Fibroblast of peridontal ligament (primary cell): ENCODE measurements around the gene HSD3B2.
"Not testable (repeated sequence)": the region's sequence is repeated elsewhere in the genome, so short reads cannot be mapped to it uniquely, and the experiment has no call there.

Source experiments
- DNase-seq: peaks from one replicate; pipeline ENCODE4 v3.0.0-alpha.2; 2010; ENCODE audit errors: extremely low read depth

Gene HSD3B2

GRCh38 chr1:119414950-119415349 lies at the start of gene HSD3B2:
HSD3B2 (plus strand) TSS chr1:119415150; CDS start chr1:119415420, 270 bp downstream.
- no peak for DNase-seq

GRCh38 chr1:119366424-119366823 lies 48.5 kb upstream of the HSD3B2 start:
- no peak for DNase-seq

- peak; percentile 72 for DNase-seq
Measured at GRCh38 chr1:119367432-119368124, 47.4 kb upstream of the HSD3B2 start.

- DNase-seq = no peak
Measured at GRCh38 chr1:119368554-119368953, 46.4 kb upstream of the HSD3B2 start, which contains the start of gene HAO2. HAO2 (plus strand) TSS chr1:119368785; CDS start chr1:119381086, 12,301 bp downstream.

- DNase-seq = no peak
Measured at GRCh38 chr1:119370748-119371147, 44.2 kb upstream of the HSD3B2 start.

- no peak for DNase-seq
Measured at GRCh38 chr1:119371815-119372214, 43.1 kb upstream of the HSD3B2 start.

GRCh38 chr1:119372503-119373086 lies 42.4 kb upstream of the HSD3B2 start:
- DNase-seq = peak; percentile 9

- no peak for DNase-seq
Measured at GRCh38 chr1:119373465-119373864, 41.5 kb upstream of the HSD3B2 start.

- DNase-seq = no peak
Measured at GRCh38 chr1:119374208-119374874, 40.6 kb upstream of the HSD3B2 start.

GRCh38 chr1:119375366-119375765 lies 39.6 kb upstream of the HSD3B2 start:
- DNase-seq = no peak

- DNase-seq = no peak
Measured at GRCh38 chr1:119376594-119376993, 38.4 kb upstream of the HSD3B2 start.

GRCh38 chr1:119377594-119377993 lies 37.4 kb upstream of the HSD3B2 start:
- DNase-seq = not testable (repeated sequence)

GRCh38 chr1:119379117-119379516 lies 35.8 kb upstream of the HSD3B2 start:
- no peak for DNase-seq

GRCh38 chr1:119380304-119380703 lies 34.6 kb upstream of the HSD3B2 start:
- DNase-seq = no peak

GRCh38 chr1:119380983-119381662 lies 33.8 kb upstream of the HSD3B2 start:
- no peak for DNase-seq

GRCh38 chr1:119384591-119384990 lies 30.4 kb upstream of the HSD3B2 start:
- DNase-seq = no peak

GRCh38 chr1:119385650-119386049 lies 29.3 kb upstream of the HSD3B2 start:
- no peak for DNase-seq

- no peak for DNase-seq
Measured at GRCh38 chr1:119387858-119388257, 27.1 kb upstream of the HSD3B2 start.

- no peak for DNase-seq
Measured at GRCh38 chr1:119388450-119388849, 26.5 kb upstream of the HSD3B2 start.

- DNase-seq = no peak
Measured at GRCh38 chr1:119390526-119390925, 24.4 kb upstream of the HSD3B2 start.

GRCh38 chr1:119391749-119392148 lies 23.2 kb upstream of the HSD3B2 start:
- no peak for DNase-seq

- no peak for DNase-seq
Measured at GRCh38 chr1:119394085-119394484, 20.9 kb upstream of the HSD3B2 start.
